GM19397 (cell line): ENCODE results near the gene RNF40.
A peak's percentile ranks its signal among the peaks of the same experiment; 100 is the strongest.

Source experiments
- ATAC-seq: cut with Tn5 transposase; IDR thresholded peaks from one replicate; pipeline ENCODE4 v1.9.1; 2021; ENCODE audit warnings: mild to moderate bottlenecking, moderate library complexity; ENCODE audit not compliant: unreplicated experiment

RNF40 gene

DNA sequence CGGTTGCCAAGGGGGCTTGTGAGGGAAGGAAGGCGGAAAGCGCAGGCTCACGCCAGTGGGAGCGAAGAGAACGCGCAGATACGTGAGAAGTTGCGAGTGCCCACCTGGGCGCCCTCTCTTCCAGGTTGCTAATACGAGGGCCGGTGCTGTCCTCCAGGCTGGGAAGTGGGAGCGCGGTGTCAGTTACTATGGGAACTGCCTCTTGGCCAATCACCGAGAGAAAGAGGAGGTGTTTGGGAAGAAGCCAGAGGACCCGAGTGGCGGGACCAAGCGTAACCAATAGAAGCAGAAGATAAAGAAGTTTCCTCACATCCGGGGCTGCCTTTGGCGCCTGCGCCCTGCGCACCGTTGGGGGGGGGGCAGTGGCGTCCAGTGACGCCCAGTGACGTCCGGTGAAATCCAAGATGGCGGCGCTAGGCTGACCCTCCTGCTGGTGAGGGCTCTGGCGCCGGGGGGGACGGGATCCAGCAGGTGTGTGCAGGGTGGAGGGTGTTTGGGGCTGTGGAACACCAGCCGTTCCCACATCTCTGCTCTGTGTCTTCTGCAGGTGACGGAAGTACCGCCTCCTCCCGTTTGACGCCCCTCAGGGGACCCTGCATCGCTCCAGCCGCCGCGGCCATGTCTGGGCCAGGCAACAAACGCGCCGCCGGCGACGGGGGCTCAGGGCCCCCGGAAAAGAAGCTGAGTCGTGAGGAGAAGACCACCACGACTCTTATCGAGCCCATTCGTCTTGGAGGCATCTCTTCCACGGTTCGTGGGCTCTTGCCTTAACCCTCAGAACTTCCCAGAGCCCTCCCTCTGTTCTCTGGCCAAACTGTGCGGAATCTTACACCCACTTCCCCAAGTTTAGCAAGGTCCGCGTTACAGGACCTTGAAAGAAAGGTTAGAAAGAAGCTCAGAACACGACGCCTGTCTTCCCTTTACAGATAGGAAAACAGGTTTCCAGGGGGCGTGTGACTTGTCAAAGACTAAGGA is at the start of gene RNF40, which contains the start of gene CFAP119:
Gene RNF40, plus strand, starts transcription at position 395 of the 975 bp plus-strand sequence. Its CDS starts 224 bp downstream, at position 619.
Gene CFAP119, minus strand, starts transcription at position 135 of the 975 bp plus-strand sequence. CDS start 314 bp downstream, outside the sequence.
- peak; percentile 80 for ATAC-seq

DNA sequence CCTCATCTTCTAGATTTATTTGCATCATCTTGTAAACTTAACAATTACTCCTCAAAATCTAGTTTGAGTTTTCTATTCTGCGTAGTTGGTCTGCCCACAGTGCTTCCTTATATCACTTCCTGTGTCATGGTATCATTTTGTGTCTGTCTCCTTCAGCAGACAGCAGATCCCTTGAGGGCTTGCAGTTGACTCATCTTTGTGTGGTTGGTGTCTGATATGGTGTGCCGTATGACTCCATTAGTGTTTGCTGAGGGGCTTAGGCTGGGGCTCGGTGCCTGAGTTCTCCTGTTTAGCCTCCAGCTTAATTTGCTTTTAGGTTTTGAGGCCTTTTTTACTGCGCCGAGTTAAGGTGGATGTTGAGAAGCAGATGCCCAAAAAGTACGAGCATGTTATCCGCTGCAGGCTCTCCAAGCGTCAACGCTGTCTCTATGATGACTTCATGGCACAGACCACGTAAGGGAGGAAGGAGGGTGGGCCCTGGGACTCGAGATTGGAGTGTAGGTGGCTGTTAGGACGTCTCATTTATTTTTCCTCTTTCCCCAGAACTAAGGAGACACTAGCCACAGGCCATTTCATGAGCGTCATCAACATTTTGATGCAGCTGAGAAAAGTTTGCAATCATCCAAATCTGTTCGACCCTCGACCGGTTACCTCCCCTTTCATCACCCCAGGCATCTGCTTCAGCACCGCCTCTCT is 46.2 kb upstream of the RNF40 start:
- no peak for ATAC-seq

DNA sequence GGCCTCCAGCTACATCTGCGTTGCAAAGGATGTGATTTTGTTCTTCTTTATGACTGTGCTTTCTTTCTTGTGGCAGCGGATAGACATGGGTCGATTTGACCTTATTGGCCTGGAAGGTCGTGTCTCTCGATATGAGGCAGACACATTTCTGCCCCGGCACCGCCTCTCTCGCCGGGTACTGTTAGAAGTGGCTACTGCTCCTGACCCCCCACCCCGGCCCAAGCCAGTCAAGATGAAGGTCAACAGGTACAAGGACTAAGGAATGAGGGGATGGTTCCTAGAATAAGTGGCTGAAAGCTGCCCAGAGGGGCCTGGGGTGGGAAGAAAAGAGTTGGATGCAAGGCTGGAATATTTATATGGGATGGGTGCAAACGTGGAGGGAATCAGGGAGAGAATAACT is 42.0 kb upstream of the RNF40 start:
- no peak for ATAC-seq

DNA sequence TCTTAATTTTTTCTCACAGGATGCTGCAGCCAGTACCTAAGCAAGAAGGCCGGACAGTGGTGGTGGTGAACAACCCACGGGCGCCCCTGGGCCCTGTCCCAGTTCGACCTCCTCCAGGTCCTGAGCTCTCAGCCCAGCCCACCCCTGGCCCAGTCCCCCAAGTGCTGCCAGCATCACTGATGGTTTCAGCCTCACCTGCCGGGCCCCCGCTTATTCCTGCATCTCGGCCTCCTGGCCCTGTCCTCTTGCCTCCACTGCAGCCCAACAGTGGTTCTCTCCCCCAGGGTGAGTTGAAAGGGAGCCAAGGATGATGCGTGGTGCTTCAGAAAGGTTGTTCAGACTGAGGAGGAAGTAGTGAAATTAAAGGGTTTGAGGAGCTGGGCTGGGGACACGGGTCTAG is 41.4 kb upstream of the RNF40 start:
- ATAC-seq = no peak

DNA sequence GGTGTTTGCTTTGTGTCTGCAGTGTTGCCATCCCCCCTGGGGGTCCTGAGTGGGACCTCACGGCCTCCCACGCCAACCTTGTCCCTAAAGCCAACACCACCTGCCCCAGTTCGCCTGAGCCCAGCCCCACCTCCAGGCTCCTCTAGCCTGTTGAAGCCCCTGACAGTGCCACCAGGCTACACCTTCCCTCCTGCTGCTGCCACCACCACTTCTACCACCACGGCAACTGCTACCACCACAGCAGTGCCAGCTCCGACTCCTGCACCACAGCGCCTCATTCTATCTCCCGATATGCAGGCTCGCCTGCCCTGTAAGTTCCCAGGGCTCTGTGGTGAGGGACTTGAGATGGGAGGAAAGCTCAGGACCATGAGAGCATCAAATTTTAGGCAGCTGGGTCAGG is 41.0 kb upstream of the RNF40 start:
- no peak for ATAC-seq

DNA sequence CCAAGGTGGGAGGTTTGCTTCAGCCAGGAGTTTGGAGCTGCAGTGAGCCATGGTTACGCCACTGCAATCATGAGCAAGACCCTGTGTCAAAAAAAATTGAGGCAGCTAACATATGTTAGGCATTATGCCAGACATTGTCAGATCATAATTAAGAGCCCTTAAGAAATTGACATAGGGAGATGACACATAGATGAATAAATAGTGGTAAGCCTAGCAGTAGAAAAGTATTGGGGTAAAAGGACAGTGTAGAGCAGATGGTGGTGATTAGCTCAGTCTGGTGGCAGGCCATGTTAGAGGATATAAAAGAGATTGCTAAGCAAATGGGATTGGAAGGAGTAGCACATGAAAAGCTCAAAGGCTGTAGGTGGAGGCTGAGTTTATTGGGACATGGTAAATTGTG is 40.5 kb upstream of the RNF40 start:
- ATAC-seq = no peak

DNA sequence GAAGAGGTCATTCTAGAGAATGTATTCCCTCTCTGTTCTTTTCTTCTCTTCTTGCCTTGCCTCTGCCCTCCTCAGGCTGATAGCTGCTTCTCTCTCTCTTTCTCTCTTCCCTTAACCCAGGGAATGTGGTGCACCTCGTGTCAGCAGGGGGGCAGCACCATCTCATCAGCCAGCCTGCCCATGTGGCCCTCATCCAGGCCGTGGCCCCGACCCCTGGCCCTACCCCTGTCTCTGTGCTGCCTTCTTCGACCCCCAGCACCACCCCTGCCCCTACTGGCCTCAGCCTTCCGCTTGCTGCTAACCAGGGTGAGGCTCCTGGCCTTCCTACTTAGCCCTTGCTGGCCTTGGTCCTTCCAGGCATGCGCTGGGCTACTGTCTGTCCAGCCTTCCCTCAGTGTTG is 39.7 kb upstream of the RNF40 start:
- ATAC-seq = no peak

DNA sequence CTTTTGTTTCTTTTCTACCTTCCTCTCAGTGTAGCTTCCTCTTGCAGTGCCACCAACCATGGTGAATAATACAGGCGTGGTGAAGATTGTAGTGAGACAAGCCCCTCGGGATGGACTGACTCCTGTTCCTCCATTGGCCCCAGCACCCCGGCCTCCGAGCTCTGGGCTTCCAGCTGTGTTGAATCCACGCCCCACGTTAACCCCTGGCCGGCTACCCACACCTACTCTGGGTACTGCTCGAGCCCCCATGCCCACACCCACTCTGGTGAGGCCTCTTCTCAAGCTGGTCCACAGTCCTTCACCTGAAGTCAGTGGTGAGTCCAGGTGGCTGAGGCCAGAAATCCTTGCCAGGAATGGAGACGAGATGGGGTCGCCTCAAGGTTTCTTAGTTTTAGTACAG is 39.2 kb upstream of the RNF40 start:
- ATAC-seq = no peak

DNA sequence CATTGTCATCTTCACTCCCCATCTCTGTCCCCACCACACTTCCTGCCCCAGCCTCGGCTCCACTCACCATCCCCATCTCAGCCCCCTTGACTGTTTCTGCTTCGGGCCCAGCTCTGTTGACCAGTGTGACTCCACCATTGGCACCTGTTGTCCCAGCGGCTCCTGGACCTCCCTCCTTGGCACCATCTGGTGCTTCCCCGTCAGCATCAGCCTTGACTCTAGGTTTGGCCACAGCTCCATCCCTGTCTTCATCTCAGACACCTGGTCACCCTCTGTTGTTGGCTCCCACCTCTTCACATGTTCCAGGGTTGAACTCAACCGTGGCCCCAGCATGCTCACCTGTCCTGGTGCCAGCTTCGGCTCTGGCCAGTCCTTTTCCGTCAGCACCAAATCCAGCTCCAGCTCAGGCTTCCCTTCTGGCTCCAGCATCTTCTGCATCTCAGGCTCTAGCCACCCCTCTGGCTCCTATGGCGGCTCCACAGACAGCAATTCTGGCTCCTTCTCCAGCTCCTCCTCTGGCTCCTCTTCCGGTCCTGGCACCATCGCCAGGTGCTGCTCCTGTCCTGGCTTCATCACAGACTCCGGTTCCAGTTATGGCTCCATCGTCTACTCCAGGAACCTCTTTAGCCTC is 38.3 kb upstream of the RNF40 start:
- ATAC-seq = no peak

DNA sequence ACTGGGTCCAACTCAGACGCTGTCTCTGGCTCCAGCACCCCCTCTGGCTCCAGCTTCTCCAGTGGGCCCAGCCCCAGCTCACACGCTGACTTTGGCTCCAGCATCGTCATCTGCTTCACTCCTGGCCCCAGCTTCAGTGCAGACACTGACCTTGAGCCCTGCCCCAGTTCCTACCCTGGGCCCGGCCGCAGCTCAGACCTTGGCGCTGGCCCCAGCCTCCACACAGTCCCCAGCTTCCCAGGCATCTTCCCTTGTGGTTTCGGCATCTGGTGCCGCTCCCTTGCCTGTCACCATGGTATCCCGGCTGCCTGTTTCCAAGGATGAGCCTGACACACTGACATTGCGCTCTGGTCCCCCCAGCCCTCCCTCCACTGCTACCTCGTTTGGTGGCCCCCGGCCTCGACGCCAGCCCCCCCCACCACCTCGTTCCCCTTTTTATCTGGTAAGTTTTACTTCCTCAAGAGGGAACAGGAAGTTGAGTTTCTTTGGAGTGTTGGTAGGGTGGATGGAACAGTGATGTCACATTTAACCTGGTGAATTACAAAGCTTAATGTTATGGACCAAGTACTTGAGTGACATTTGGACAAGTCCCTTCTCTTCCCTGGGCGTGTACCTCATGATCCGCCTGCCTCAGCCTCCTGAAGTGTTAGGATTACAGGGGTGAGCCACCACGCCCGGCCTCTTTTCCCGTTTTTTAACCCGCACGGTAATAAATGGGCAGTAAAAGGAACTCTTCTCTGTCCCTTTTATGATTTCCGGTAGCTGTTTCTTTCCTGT is 37.3 kb upstream of the RNF40 start:
- ATAC-seq = no peak

DNA sequence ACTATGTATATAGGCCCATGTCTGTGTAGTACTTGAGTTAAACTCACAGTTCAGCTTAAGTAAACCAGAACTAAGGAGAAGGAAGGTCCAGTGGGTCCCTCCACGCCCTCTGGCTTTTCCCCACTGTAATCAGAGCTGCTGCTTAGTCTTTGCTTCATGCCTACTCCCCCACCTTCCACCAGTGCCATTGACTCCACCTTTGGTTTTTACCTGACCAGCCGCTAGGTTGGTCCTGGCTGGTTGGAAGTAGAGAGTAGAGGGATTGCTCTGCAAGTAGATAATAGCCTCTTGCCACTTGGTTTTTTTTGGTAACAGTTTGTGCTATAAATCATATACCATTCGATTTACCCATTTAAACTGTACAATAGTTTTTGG is 36.7 kb upstream of the RNF40 start:
- no peak for ATAC-seq

DNA sequence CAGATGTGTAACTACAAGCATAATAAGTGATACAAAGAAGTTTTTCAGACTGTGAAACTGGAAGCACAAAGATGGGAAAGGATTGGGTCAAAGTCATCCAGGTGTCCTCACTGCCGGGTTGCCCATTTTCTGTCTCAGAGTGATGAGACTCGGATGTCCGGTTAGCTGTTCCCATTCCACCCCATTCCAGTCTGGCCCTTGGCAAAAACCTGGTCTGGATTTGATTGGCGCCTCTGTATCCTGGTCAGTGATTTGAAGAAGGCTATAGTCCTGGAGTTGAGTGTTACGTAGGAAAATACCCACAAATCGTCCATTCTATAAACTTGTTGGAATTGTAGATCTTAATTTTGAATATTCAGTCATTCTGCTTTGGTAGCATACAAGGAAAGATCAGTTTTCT is 33.8 kb upstream of the RNF40 start:
- no peak for ATAC-seq

DNA sequence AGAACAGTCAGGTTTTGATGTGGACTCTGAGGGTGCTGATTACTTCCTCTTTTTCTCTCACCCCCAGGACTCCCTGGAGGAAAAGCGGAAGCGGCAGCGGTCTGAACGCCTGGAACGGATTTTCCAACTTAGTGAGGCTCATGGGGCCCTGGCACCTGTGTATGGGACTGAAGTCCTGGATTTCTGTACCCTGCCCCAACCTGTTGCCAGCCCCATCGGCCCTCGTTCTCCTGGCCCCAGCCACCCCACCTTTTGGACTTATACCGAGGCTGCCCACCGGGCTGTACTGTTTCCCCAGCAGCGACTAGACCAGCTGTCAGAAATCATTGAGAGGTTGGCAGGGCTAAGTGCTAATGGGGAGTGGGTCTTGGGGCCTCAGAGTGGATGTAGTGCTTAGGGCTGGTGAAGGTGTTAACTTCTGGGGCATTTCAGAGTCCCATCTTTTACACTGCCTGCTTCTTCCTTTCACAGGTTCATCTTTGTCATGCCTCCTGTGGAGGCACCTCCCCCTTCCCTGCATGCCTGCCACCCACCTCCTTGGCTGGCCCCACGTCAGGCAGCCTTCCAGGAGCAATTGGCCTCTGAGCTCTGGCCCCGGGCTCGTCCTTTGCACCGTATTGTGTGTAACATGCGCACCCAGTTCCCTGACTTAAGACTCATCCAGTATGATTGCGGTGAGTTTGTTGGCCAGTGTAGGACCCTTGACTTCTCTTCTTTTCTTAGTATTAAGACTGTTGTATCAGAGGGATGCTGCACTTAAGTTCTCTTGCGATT is 33.0 kb upstream of the RNF40 start:
- no peak for ATAC-seq

DNA sequence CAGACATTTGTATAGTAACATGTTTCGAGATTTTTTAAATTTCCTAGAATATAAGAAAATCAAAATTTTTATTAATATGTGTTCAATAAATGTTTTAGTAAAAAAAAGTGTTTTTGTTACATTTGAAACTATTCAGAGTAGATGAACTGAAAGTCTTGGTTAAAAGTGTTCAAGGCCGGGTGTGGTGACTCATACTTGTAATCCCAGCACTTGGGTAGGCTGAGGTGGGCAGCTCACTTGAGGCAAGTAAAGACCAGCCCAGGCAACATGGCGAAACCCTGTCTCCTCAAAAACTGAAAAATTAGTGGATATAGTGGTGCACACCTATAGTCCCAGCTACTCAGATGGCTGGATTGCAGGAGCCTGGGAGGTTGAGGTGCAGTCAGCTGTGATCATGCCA is 30.7 kb upstream of the RNF40 start:
- ATAC-seq = no peak

DNA sequence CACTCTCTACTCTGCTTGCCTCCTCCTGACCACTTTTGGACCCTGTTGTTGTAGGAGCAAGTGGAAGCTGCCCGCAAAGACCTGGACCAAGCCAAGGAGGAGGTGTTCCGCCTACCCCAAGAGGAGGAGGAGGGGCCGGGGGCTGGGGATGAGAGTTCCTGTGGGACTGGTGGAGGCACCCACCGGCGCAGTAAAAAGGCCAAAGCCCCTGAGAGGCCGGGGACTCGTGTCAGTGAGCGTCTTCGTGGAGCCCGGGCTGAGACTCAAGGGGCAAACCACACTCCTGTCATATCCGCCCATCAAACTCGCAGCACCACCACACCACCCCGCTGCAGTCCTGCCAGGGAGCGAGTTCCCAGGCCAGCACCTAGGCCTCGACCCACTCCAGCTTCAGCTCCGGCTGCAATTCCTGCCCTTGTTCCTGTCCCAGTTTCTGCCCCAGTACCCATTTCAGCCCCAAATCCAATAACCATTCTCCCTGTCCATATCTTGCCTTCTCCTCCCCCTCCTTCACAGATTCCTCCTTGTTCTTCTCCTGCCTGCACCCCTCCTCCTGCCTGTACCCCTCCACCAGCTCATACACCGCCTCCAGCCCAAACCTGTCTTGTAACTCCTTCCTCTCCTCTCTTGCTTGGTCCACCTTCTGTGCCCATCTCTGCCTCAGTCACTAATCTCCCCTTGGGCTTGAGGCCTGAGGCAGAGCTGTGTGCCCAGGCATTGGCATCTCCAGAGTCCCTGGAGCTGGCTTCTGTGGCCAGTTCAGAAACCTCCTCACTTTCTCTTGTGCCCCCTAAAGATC is 24.9 kb upstream of the RNF40 start:
- ATAC-seq = no peak

DNA sequence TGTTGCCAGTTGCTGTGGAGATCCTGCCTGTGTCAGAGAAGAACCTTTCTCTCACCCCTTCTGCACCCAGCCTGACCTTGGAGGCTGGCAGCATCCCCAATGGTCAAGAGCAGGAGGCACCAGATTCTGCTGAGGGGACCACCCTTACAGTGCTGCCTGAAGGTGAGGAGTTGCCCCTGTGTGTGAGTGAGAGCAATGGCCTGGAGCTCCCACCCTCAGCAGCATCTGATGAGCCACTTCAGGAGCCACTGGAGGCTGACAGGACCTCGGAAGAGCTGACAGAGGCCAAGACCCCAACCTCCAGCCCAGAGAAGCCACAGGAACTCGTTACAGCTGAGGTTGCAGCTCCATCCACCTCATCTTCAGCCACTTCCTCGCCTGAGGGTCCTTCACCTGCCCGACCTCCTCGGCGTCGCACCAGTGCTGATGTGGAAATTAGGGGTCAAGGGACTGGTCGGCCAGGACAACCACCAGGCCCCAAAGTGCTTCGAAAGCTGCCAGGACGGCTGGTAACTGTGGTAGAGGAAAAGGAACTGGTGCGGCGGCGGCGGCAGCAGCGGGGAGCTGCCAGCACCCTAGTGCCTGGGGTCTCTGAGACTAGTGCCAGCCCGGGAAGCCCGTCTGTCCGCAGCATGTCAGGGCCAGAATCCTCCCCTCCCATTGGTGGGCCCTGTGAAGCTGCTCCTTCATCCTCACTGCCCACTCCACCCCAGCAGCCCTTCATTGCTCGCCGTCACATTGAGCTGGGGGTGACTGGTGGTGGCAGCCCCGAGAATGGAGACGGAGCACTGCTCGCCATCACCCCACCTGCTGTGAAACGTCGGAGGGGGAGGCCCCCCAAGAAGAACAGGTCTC is 24.1 kb upstream of the RNF40 start:
- ATAC-seq = no peak

DNA sequence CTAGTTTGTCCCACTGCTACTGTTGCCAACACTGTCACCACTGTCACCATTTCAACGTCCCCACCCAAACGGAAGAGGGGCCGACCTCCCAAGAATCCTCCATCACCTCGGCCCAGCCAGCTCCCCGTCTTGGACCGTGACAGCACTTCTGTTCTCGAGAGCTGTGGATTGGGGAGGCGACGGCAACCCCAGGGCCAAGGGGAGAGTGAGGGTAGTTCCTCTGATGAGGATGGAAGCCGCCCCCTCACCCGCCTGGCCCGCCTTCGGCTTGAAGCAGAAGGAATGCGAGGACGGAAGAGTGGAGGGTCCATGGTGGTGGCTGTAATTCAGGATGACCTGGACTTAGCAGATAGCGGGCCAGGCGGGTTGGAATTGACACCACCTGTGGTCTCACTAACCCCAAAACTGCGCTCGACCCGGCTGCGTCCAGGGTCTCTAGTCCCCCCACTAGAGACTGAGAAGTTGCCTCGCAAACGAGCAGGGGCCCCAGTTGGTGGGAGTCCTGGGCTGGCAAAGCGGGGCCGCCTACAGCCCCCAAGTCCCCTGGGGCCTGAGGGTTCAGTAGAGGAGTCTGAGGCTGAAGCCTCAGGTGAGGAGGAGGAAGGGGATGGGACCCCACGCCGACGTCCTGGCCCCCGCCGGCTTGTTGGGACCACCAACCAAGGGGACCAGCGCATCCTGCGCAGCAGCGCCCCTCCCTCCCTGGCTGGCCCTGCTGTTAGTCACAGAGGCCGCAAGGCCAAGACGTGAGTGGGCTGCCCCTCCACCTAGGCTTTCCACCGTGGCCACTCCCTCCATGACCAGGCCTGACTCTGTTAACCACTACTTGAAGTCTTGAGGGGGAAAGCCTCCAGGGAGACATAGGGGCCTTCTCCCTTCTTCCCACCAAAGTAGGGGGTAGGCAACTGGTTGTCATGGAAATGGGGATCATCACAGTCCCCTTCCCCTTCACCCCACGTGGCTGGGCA is 22.9 kb upstream of the RNF40 start:
- no peak for ATAC-seq
